Measurements from ENCODE around the gene BMP4. TPM values are rescaled to one million over a fixed set of nuclear protein-coding genes. Genes with fewer than 3 reads are reported as not detected.

The BMP4 gene
- total and polyA plus RNA-seq, 10 of the 15 experiments (the other 5 are each of a cell fraction or from before 2014, with no cell fraction given) = 0.11 to 1.8 (median 0.60) TPM; not detected in 1

GRCh38 chr14:53902307-53902706 lies 54.3 kb downstream of the BMP4 start:
- in situ Hi-C loops (cut with MboI) (no loop called here), intact Hi-C loops (cut with micrococcal nuclease; ENCODE audit: unreplicated experiment) (no loop called here)
- H3K9ac ChIP-seq (ENCODE audit: control insufficient read depth, insufficient read depth, low read length) = no peak overlapping the region
- no peak overlapping the region for H3K4me2 ChIP-seq (ENCODE audit: control insufficient read depth, insufficient read depth)
- 60% methylated on average over 1 of the region's 1 CpG for WGBS (ENCODE audit: insufficient coverage, insufficient replicate concordance, low lambda C conversion rate, missing lambda C conversion rate)
- ChIA-PET SMC1A (ENCODE audit: uncharacterized antibody, unreplicated experiment) (no interaction called here), CTCF (no interaction called here), RAD21 (ENCODE audit: unreplicated experiment) (no interaction called here), POLR2A (no interaction called here)
- DNase-seq (ENCODE audit: low read depth, low spot score) (no peak), FAIRE-seq (no peak), ATAC-seq (no peak)
- no peak overlapping the region for H2AFZ ChIP-seq (ENCODE audit: control insufficient read depth, low read depth, low read length)
- H4K20me1 ChIP-seq (ENCODE audit: control insufficient read depth, insufficient read depth) = no peaks in the 10 kb centered on the region
- no peak overlapping the region for H3K4me3 ChIP-seq
- no peaks in the 10 kb centered on the region; the same call in 2 of the 3 replicates for H3K9me3 ChIP-seq (replicated peaks; ENCODE audit: control insufficient read depth, insufficient read depth, low read length)
- H3K36me3 ChIP-seq (ENCODE audit: control insufficient read depth in 2 of 2, insufficient read depth in 2 of 2, low read length in 1 of 2) = no peaks in the 10 kb centered on the region
- TF ChIP-seq SIX5 (IDR thresholded peaks at IDR 0.05; ENCODE audit: low read depth, low read length, severe bottlenecking) = no peak
- TF ChIP-seq NKRF (conservative IDR thresholded peaks at IDR 0.05) = no peak
- TF ChIP-seq IRF5 (IDR thresholded peaks at IDR 0.05; ENCODE audit: borderline replicate concordance) = no peak
- TF ChIP-seq JUND (IDR thresholded peaks at IDR 0.05; ENCODE audit: low read depth, low read length) = no peak
- TF ChIP-seq BHLHE40 (IDR thresholded peaks at IDR 0.05; ENCODE audit: borderline replicate concordance in 1 of 2, low read depth in 2 of 2, low read length in 1 of 2) = no peak
- no peak for TF ChIP-seq TARDBP (IDR thresholded peaks at IDR 0.05; ENCODE audit: borderline replicate concordance)
- no peak for TF ChIP-seq PAX5 (IDR thresholded peaks at IDR 0.05; ENCODE audit: borderline replicate concordance, low read depth, low read length)
- no peak for TF ChIP-seq HDAC2 (IDR thresholded peaks at IDR 0.05)
- TF ChIP-seq STAT1 (conservative IDR thresholded peaks at IDR 0.05) = no peak
- no peak for TF ChIP-seq MXI1 (IDR thresholded peaks at IDR 0.05; ENCODE audit: low read depth, low read length)
- TF ChIP-seq RAD51 (IDR thresholded peaks at IDR 0.05) = no peak
- TF ChIP-seq, protein P1, sequence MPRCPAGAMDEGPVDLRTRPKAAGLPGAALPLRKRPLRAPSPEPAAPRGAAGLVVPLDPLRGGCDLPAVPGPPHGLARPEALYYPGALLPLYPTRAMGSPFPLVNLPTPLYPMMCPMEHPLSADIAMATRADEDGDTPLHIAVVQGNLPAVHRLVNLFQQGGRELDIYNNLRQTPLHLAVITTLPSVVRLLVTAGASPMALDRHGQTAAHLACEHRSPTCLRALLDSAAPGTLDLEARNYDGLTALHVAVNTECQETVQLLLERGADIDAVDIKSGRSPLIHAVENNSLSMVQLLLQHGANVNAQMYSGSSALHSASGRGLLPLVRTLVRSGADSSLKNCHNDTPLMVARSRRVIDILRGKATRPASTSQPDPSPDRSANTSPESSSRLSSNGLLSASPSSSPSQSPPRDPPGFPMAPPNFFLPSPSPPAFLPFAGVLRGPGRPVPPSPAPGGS (IDR thresholded peaks at IDR 0.05; ENCODE audit: borderline replicate concordance, insufficient read depth, low read depth, low read length, poor library complexity, severe bottlenecking) = no peak
- no peak for TF ChIP-seq REST (IDR thresholded peaks at IDR 0.05; ENCODE audit: low read depth, low read length)
- TF ChIP-seq EZH2 (IDR thresholded peaks at IDR 0.05; ENCODE audit: borderline replicate concordance, control insufficient read depth, low read depth, low read length) = no peak
- no peak overlapping the region for H3K27ac ChIP-seq (ENCODE audit: control insufficient read depth, insufficient read depth)
- H3K4me1 ChIP-seq (ENCODE audit: control insufficient read depth, insufficient read depth, low read length) = no peaks in the 10 kb centered on the region
- BruUV-seq (replicated peaks) = no TSS peak
- H3K27me3 ChIP-seq (replicated peaks in 1 of 2; ENCODE audit: control insufficient read depth in 2 of 2, insufficient read depth in 2 of 2, low read length in 1 of 2) = no peaks in the 10 kb centered on the region
- no peaks in the 10 kb centered on the region for H3K79me2 ChIP-seq (ENCODE audit: control insufficient read depth, insufficient read depth, low read length)

Measured in GM12878 (cell line).